ENCODE measurements around the gene CELSR1.
"Not testable (repeated sequence)": the region's sequence is repeated elsewhere in the genome, so short reads cannot be mapped to it uniquely, and the experiment has no call there.

CELSR1 gene

GRCh38 chr22:46517255-46517761 lies 20.1 kb downstream of the CELSR1 start:
- TF ChIP-seq ZFX (IDR thresholded peaks at IDR 0.05; ENCODE audit: borderline replicate concordance): no peak
- TF ChIP-seq CTCF (IDR thresholded peaks at IDR 0.05): no peak
- no peak overlapping the region for H3K27ac ChIP-seq

- no peak overlapping the region for H3K27ac ChIP-seq
Measured at GRCh38 chr22:46516638-46517037, 20.8 kb downstream of the CELSR1 start.

GRCh38 chr22:46516112-46516487 lies 21.3 kb downstream of the CELSR1 start:
- H3K27ac ChIP-seq: not testable (repeated sequence)

More at GRCh38 chr22:46516638-46517037, 20.8 kb downstream of the CELSR1 start:
- TF ChIP-seq CTCF (IDR thresholded peaks at IDR 0.05): no peak
- TF ChIP-seq ZFX (IDR thresholded peaks at IDR 0.05; ENCODE audit: borderline replicate concordance): no peak

GRCh38 chr22:46515208-46516111 lies 22.0 kb downstream of the CELSR1 start:
- no peak for TF ChIP-seq ZFX (IDR thresholded peaks at IDR 0.05; ENCODE audit: borderline replicate concordance)
- no peak for TF ChIP-seq CTCF (IDR thresholded peaks at IDR 0.05)
- no peak overlapping the region for H3K27ac ChIP-seq

GRCh38 chr22:46514592-46515207 lies 22.7 kb downstream of the CELSR1 start:
- no peak overlapping the region for H3K27ac ChIP-seq

GRCh38 chr22:46513908-46514550 lies 23.4 kb downstream of the CELSR1 start:
- H3K27ac ChIP-seq: no peak overlapping the region
- TF ChIP-seq CTCF (IDR thresholded peaks at IDR 0.05): no peak
- no peak for TF ChIP-seq ZFX (IDR thresholded peaks at IDR 0.05; ENCODE audit: borderline replicate concordance)

More at GRCh38 chr22:46514592-46515207, 22.7 kb downstream of the CELSR1 start:
- no peak for TF ChIP-seq ZFX (IDR thresholded peaks at IDR 0.05; ENCODE audit: borderline replicate concordance)
- no peak for TF ChIP-seq CTCF (IDR thresholded peaks at IDR 0.05)

- no peak for TF ChIP-seq ZFX (IDR thresholded peaks at IDR 0.05; ENCODE audit: borderline replicate concordance)
- TF ChIP-seq CTCF (IDR thresholded peaks at IDR 0.05): no peak
- H3K27ac ChIP-seq: no peak overlapping the region
Measured at GRCh38 chr22:46512683-46513082, 24.7 kb downstream of the CELSR1 start.

All from 22Rv1 (cell line).